ENCODE results near the gene ITPKB.
"Not testable (repeated sequence)": the region's sequence is repeated elsewhere in the genome, so short reads cannot be mapped to it uniquely, and the experiment has no call there.

Gene ITPKB

DNA sequence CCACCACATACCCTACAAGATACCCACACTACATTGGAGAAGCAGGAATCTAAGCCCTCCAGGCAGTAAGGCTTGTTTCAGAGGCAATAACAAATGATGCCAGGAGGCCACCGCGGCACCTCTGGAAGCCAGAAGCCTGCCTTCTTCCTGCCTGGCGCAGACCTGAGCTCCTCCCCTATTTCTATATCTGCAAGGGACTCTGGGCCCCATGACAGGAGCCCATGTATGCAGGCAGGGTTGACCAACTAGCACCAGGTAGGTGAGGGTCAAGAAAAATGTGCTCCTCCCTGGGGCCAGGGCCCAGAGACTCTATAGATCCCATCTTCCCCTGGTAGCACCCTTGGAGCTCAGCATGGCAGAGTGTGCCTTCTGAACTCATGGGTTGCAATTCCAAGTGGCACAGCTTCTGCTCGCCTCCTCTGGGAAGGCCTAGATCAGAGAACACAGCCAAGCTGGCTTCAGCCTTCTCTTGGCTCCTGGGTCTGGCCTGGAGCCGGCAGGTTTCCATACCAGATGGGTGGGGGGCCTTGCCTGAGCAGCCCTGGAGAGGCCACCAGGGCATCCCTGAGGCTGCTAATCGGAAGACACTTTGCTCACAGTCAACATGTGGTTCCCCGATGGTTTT, 105.4 kb downstream of the ITPKB start:
- no peak for DNase-seq

DNA sequence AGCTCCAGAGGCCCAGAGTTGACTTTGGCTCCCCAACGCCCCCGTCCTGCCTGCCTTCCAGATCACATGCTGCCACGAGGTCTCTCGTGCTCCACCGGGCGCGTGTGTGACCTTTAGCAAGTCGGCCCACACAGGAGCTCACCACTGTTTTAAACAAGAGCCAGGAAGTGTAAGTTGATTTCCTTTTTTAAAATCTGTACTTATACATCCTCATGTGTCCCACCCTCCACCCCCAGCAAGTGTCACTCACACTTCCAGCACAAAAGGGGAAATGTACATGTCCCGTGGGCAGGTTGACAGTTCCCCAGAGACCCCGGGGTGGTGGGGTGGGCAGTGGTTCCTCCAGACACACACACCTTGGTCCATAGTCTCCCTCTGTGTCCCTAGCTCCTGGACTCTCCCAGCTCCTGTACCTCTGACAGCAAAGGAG, 106.1 kb downstream of the ITPKB start:
- DNase-seq: no peak

DNA sequence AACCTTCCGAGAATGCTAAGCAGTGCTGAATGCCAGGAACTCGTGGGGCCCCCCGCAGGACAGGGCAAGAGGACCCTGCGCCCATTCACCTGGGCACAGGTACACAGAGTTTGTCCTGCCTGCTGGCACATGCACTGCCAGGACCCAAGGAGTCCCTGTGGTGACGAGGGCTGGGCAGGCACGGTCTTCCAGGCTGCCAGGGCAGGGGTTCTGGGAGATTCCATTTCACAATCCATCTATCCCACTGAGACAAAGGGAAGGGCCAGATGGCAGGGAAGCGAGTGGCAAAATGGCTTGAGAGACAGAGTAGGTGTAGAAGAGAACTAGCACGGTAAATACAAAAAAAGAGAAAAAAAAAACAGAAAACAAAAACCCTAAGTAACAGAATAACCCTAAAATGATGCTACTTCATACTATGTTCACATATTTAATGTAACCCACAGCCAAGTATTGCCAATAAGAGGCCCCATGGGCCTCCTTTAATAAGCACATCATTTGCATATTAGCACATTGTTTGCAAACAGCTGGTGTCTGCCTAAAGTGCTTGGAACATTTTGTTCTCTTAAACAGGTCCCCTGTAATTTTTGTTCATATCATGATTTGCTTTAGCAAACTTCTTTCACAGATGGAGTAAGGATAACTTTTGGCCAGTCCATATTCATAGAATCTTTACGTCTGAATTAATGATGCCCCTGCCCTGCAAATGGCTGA, 106.8 kb downstream of the ITPKB start:
- no peak for DNase-seq

DNA sequence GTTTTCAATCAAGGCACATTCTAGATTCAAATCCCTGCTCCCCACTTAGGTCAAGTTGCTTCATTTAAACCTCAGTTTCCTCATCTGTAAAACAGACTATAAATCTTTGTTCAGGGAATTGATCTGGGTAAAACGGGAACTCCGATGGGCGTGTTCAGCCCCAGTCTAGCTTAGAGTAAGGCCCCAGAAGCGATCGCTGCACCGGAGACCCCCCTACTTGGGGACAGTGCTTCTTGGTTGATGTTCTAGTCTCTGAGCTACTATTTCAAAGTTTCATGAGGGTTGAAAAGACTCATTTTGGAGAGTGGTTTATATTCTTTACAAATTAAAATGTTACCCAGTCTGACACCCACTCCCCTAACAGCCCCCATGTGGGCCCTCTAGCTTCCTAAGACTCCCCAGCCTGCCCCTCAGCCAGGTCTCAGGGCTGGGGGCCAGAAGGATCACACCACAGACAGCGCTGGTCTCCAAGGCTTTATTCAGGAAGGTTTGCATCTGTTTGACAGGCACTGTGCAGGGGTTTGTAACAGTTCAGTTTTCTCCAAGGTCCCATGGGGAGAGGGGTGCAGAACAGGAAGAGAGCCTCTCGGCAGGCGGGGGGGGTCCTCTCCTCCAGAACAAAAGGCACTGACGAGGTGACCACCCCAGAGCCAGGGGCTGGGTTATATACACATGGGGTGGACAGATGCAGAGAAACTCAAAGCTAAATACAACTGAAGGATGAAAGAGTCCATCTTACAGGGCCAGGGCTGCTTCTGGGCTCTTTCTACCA, 107.7 kb downstream of the ITPKB start:
- no peak for DNase-seq

DNA sequence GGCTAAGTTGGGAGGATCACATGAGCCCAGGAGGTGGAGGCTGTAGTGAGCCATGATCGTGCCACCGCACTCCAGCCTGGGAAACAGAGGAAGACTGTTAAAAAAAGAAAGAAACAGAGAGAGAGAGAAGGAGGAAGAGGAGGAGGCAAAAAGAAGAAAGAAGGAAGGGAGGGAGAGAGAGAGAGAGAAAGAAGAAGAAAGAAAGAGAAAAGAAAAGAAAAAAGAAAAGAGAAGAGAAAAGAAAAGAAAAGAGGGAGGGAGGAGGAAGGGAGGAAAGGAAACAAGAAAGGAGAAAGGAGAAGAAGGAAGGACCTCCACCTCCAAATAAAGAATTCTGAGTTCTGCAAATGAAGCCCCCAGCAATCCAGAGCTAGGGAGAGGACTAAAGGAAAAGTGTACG, 108.5 kb downstream of the ITPKB start:
- DNase-seq: no peak

DNA sequence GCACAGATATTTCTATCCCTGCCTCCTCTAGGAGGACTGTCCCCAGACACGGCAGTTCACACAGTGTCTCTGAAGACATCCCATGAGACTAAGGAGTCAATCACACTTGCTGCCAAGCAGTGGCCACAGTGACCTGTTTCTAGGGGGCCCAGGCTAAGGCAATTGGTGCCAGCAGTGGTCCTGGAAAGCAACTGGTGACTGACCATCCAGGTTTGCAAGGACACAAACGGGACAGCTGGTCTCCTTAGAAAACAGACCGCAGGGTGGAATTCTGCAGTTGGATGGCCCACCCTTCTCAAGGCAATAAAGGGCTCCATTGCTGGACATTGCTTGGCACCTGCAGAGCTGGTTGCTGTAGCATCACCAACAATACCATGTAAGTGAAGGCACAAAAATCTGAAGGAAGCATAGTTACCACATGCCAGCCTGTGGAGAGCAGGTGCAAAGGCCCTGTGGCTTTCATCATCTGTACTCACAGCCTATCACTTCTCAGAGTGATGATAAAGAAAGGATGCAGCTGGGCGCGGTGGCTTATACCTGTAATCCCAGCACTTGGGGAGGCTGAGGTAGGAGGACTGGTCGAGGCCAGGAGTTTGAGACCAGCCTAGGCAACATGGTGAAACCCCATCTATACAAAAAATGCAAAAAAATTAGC, 109.1 kb downstream of the ITPKB start:
- DNase-seq: no peak

DNA sequence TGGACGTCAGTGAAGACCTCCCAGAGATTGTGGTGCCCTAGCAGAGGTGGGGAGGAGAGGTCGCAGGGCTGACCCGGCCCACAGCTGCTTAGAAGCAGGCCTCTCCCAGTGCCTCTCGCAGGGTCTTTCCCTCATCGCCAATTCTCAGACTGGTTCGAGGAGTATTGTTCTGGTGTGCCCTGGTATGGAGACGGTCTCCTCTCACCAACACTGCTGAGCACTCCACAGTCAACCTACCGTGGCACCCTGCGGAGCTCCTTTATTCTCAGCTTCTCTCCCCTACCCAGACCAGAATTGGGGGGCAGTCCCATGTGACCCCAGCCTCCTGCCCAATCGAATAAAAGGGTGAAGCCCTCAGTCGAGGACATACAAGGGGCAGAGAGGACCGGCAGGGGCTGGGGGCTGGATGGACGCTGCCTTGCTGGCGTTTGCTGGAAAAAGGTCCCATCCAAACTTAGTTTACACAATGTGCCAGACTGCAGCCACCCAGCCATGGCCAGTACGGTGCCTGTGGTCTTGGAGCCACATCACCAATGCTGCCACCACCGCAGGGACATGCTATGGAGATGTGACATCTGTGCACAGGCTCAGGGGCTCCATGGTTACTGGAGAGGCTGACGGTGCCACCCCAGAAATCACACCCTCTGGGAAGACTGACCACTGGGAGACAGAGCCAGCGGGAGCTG, 109.7 kb downstream of the ITPKB start:
- DNase-seq: no peak

DNA sequence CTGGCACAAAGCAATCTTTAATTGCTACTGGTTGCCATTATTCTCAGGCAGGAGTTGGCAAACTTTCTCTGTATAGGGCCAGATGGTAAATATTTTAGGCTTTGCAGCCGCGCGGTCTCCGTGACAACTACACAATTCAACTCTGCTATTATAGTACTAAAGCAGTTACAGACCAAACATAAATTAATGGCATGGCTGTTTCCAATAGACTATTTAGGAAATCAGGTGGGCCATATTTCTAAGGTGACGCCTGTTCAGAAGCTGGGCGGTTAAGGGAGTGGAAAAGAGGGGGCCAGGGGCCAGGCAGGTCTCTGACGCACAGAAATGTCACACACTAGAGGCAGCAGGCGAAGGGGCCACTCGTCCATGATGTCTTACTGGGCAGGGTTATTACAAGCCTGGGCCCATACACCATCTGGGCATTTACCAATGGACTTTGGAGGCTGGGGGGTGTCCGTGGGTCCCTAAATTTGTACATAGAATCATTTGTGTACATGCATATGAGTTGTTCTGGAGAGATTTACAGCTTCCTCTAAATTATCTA, 110.4 kb downstream of the ITPKB start:
- peak; percentile 21 for DNase-seq

DNA sequence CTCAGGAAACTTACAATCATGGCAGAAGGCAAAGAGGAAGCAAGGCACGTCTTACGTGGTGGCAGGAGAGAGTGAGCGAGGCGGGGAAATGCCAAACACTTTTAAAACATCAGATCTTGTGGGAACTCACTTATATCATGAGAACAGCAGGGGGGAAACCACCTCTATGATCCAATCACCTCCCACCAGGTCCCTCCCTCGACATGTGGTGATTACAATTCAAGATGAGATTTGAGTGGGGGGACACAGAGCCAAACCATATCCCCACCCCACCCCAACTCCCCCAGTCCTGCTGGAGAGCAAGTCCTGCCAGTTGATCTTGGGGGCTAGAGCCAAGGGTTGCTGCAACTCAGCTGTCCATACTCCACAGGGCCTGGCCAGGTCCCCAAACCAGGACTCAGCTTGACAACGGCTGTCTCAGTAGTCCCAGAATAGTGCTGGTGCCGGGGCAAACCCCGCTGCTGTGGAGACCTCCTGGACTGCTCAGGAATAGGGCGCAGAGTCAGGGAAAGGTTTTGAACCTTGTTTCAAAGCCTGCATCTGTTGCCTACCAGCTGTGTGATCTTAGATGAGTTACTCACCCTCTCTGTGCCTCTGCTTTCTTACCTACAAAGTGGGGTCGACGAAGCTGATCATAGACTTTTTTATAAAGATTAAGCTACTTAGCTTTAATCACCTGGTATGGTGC, 111.0 kb downstream of the ITPKB start:
- no peak for DNase-seq

DNA sequence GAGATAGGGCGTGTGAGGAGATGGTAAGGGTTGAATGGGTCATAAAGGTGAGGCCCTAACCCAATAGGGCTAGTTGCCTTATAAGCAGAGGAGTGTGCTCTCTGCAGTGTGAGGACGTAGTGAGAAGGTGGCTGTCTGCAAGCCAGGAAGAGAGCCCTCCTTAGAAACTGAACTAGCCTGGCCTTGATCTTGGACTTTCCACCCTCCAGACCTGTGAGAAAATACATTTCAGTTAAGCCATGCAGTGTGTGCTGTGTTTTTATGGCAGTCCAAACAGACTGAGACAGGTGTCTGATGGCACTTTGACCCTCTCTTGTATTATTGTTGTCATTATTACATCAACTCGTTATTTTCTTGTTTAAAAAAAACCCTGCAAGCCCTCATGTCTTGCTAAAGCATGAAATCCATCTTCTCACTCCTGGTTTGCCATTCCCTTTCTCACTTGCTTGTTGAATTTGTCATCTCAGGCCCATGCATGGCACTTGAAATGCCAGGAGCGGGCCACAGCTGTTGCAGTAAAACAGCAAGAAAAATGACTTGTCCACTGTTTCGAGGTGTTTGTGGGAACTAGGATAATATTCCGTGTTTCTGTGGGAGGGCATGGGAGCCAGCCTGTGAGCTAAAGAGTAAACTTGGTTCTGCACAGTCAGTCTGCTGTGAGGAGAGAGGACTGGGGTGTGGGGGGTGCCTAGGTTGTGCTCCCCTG, 111.9 kb downstream of the ITPKB start:
- no peak for DNase-seq

DNA sequence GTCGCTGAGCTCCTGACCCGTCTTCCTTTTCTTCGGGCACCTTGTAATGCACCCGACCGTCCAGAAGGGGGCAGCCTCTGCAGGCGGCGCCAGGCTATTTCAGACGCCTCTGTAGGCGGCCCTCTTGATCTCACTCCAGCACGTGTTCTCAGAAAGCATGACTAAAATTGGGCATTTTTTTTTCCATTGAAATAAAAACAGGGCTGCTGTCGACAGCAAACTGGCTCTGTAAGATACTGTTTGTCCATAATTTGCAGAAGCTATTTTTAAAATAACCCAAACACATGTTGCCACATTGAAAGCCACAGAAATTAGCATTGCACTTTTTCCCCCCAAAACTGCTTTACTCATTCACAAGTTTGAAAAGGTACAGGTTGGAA, 112.5 kb downstream of the ITPKB start:
- peak; percentile 54 for DNase-seq

DNA sequence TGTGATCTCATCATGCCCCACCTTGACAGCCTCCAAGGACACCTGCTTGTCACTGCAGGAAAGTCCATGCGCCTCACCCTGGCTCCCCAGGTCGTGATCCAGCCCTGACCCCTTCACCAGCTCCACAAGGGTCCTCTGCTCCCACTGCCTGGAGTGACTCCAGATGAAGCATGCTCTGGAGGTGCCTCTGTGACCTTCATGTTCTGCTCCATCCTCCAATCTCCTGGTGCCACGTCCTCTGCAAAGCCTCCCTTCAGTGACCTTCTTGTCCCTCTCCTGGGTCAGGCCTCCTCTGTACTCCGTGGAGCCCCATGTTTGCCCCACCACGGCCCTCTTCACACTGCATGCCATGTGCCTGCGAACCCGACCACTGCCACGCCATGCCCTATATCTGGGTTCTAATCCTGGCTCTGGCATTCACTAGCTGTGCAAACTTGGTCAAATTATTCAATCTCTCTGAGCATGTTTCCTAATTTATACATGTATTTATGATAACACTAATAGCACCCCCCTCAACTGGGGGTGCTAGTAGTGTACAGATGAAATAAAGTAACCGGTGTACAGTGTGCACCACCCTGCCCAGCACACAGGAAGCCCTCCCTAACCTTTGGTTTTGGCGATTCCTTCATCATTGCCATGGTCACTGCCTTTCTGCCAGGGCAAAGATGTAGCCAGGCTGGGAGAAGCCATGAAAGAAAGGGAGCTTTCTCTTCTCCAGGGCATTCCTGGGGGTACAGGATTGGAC, 113.1 kb downstream of the ITPKB start:
- DNase-seq: no peak

DNA sequence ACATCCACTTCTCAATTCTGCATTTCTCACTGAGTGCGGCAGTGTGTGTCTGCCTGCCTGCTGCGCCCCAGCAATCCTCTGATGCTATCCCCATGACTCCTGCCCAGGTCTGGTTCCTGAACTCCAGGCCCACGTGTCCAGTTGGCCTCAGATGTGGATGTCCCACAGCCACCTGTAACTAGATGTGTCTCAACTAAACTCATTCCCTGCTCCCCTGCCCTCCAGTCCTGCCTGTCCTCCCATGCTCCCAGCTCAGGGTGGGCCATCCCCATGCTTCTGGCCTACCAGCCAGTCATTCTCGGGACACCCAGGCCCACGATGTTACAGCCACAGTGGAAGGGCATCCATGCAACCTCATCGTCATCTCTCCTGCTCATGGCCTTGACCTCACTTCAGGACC, 113.8 kb downstream of the ITPKB start:
- no peak for DNase-seq

DNA sequence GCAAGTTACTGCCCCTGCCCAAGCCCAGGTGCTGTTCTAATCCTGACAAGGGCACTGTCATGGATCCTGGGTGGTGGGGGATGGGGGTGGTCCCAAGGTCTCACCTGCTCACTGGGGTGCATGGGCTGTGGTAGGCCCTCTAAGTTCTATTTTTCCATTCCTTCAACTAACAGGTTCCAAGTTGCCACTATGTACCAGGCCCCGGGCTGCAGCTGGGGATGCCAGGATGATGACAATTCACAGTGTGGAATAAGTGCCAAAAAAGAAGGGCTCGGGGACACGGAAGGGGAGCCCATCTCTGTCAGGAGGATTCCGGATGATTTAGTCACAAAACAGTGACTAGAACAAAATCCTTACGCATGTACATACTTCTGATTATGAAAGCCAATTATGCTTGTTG, 114.6 kb downstream of the ITPKB start:
- DNase-seq: no peak

DNA sequence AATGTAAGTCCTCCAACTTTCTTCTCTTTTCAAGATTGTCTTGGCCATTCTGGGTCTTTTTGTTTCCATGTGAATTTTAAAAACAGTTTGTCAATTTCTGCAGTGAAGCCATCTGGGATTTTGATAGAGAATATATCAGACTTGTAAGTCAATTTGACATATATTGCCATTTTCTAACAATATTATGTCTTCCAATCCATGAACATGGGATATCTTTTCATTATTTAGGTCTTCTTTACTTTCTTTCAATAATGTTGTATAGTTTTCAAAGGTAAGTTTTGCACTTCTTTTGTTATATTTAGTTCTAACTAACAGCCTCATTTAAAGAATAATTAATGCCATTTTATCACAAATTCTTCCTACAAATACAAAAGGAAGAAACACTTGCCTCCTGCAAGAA, 117.1 kb downstream of the ITPKB start:
- no peak for DNase-seq

DNA sequence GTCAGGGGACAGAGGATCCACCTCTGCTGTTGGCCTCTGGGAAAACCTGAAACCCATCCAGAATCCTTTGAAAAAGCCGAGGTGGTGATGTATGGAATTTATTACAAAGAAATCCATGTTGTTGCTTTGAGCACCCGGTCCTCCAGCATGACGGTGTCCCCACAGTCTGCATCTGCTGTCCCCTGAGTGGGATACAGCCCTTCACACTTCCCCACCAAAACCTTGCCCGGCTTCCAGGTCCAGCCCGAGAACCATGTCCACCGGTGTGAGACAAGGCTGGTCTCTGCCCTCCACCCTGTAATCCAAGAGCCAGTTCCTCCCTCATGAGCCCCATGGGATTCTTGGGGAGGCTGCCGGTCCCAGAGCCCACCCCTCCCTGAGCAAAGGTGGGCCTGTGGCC, 120.1 kb downstream of the ITPKB start:
- DNase-seq: no peak

DNA sequence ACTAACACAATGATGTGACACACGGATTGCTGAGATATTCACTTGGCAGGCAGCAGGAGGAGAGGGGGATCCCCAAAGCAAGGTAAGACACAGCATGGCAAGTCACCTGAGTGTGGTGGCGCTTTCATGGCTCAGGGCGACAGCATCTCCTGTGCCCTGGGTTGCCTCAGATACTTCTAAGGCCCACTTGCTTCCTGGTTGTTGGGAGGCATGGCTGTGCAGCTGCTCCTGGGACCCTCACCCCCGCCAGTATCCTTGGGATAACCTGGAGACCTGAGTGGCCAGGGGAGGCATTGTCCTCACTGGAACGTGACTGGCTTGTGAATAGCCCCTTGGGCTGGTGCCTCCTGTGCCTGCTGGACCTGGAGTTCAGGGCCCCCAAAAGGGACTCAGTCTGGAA, 120.7 kb downstream of the ITPKB start:
- DNase-seq: no peak

DNA sequence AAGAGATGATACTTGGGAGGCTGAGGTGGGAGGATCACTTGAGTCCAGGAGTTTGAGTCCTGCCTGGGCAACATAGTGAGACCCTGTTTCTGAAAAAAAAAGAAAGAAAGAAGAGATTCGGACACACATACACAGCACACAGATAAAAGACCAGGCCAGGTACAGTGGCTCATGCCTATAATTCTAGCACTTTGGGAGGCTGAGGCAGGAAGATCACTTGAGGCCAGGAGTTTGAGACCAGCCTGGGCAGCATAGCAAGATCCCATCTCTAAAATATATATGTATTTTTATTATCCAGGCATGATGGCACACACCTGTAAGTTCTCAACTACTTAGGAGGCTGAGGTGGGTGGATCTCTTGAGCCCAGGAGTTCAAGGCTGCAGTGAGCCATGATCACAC, 121.4 kb downstream of the ITPKB start:
- DNase-seq: not testable (repeated sequence)

DNA sequence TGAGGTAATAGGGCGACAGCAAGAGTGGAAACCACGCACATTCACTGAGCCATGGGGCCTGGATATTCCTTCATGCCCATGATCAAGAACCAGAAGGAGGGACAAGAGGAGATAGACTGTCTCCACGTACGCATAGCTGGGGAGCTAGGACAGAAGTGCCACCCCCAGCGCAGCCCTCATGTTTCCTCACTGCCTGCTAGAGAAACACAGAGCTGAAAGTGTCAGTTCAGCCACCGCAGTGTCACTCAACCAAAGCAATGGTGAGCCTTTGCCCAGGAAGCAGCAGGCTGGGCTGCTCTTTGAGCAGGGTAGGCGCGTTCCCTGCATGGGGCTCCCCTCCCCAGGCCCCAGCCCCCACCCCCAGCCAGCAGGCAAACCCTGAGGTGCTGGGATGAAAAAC, 122.0 kb downstream of the ITPKB start:
- no peak for DNase-seq

DNA sequence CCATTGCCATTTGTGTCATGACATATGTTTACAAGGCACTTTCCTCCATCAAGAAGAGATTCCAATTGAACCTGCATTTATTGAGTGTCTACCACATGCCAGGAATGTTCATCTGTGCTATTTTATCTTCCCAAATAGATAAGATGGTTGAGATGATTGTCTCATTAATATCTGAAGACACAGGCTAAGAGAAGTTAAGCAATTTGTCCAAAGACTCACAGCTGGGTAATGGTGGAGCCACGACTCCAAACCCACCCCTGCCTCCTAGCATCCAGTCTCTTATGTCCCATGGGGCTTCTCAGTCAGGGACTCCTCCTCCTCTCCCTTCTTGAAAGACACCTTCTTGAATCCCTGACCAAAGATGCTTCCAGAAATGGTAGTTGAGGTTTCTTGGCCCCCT, 122.4 kb downstream of the ITPKB start:
- no peak for DNase-seq

DNA sequence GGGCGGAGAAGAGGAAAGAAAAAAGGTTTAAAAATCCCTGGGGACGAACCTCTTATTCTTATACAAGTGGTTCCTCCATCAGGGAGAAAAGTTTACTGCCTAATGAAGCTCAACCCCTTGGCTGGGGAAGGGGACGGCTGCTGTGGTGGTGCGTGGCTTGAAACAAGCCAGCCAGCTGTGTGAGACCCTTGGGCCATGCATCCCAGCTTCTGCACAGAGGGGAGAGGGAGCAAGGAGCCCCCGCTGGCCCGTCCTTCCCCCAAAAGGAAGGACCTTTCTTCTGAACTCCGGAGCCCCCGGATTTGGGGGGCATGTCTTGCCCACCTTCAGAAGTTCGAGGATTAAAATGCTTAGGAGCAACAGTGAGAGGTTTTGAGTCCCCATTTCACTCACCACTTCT, 123.2 kb downstream of the ITPKB start:
- no peak for DNase-seq

All from NCI-H345 (cell line).